Measurements from ENCODE around the gene MNT.

MNT gene

DNA sequence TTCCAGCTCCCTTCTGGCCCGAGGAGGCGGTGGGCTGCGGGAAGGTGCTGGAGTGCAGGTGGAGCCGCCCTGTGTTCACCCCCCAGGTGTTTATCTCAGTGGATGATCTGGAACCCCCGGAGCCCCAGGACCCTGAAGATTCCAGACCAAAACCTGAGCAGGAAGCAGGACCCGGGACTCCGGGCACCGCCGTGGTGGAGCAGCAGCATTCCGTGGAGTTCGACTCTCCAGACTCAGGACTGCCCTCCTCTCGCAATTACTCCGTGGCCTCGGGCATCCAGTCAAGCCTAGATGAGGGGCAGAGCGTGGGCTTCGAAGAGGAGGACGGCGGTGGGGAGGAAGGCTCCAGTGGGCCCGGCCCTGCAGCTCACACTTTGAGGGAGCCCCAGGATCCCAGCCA is 25.5 kb downstream of the MNT start:
- no peak overlapping the region for H3K4me3 ChIP-seq (ENCODE audit: control insufficient read depth, low read depth, low read length)
- TF ChIP-seq, protein P1, sequence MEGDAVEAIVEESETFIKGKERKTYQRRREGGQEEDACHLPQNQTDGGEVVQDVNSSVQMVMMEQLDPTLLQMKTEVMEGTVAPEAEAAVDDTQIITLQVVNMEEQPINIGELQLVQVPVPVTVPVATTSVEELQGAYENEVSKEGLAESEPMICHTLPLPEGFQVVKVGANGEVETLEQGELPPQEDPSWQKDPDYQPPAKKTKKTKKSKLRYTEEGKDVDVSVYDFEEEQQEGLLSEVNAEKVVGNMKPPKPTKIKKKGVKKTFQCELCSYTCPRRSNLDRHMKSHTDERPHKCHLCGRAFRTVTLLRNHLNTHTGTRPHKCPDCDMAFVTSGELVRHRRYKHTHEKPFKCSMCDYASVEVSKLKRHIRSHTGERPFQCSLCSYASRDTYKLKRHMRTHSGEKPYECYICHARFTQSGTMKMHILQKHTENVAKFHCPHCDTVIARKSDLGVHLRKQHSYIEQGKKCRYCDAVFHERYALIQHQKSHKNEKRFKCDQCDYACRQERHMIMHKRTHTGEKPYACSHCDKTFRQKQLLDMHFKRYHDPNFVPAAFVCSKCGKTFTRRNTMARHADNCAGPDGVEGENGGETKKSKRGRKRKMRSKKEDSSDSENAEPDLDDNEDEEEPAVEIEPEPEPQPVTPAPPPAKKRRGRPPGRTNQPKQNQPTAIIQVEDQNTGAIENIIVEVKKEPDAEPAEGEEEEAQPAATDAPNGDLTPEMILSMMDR (conservative IDR thresholded peaks at IDR 0.05; ENCODE audit: control insufficient read depth, insufficient read depth, low read depth, low read length), result no peak
- DNase-seq (ENCODE audit: low read depth), result no peak

GRCh38 chr17:2374549-2375285 is 26.1 kb downstream of the MNT start:
- TF ChIP-seq, protein P1 (conservative IDR thresholded peaks at IDR 0.05; ENCODE audit: control insufficient read depth, insufficient read depth, low read depth, low read length), result no peak
- H3K4me3 ChIP-seq (ENCODE audit: control insufficient read depth, low read depth, low read length), result no peak overlapping the region
- no peak for DNase-seq (ENCODE audit: low read depth)

DNA sequence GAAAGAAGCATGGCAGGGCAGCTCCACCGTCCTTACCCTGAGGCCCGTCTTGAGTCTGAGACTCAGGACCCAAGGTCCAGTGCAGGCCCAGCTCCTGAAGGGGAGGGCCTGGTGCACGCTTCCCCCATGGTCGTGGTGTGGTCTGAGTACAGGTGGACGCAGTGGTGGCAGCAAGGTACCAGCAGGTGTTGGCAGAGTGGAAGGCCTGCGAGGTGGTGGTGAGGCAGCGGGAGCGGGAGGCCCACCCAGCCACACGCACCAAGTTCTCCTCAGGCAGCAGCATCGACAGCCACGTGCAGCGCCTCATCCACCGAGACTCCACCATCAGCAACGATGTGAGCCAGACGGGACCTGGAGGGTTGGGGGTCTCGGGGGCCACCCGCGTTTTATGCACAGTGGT is 27.7 kb downstream of the MNT start:
- H3K4me3 ChIP-seq (ENCODE audit: control insufficient read depth, low read depth, low read length), result no peak overlapping the region
- TF ChIP-seq, protein P1 (conservative IDR thresholded peaks at IDR 0.05; ENCODE audit: control insufficient read depth, insufficient read depth, low read depth, low read length), result no peak
- DNase-seq (ENCODE audit: low read depth), result no peak

DNA sequence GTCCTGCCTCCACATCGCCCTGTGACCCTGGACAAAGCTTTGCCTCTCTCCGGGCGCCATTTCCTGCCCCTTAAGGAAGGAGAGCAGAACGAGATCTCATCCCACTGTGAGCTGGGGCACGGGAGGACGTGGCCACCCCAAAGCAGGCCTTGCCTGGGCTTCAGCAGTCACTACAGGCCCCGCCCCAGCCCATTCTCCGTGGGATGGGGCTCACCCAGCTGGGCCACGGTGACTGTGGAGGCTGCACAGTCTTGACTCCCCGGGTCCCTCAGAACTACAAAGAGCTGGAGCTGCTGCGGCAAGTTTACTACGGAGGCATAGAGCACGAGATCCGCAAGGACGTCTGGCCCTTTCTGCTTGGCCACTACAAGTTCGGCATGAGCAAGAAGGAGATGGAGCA is 28.2 kb downstream of the MNT start:
- no peak for DNase-seq (ENCODE audit: low read depth)
- TF ChIP-seq, protein P1 (conservative IDR thresholded peaks at IDR 0.05; ENCODE audit: control insufficient read depth, insufficient read depth, low read depth, low read length), result no peak
- H3K4me3 ChIP-seq (ENCODE audit: control insufficient read depth, low read depth, low read length), result no peak overlapping the region

DNA sequence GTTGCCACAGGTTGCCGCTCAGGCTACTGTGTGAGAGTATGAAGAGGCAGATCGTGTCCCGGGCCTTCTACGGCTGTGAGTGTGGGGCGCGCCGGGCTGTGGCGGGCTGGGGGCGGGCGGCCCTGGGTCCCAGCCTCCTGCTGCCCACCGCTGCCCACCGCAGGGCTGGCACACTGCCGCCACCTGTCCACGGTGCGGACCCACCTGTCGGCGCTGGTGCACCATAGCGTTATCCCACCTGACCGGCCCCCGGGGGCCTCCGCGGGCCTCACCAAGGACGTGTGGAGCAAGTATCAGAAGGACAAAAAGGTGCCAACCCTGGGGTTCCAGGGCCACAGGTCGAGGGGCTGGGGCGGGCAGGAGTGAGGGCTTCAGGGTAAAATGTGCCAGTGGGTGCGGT is 28.7 kb downstream of the MNT start:
- H3K4me3 ChIP-seq (ENCODE audit: control insufficient read depth, low read depth, low read length), result no peak overlapping the region
- TF ChIP-seq, protein P1 (conservative IDR thresholded peaks at IDR 0.05; ENCODE audit: control insufficient read depth, insufficient read depth, low read depth, low read length), result no peak
- DNase-seq (ENCODE audit: low read depth), result no peak

- TF ChIP-seq, protein P1 (conservative IDR thresholded peaks at IDR 0.05; ENCODE audit: control insufficient read depth, insufficient read depth, low read depth, low read length), result no peak
- no peak overlapping the region for H3K4me3 ChIP-seq (ENCODE audit: control insufficient read depth, low read depth, low read length)
- no peak for DNase-seq (ENCODE audit: low read depth)
These were observed 29.4 kb downstream of the MNT start for GRCh38 chr17:2371183-2372130.
